Heart left ventricle (tissue), 16 donors: ENCODE results near the gene TBCB. TPM values are rescaled to one million over a fixed set of nuclear protein-coding genes. Genes with fewer than 3 reads are reported as not detected.

Experiments used
- ATAC-seq, 4 donors: fragments of 200-7000 bp; cut with Tn5 transposase; one replicate each; pipeline ENCODE4 v1.9.1; 2020 to 2022; ENCODE audit warnings: moderate library complexity in 4 of 4, mild to moderate bottlenecking in 3 of 4, moderate number of reproducible peaks in 1 of 4
- DNase-seq, 5 donors: peaks; one replicate each; pipeline ENCODE4 v3.0.0-alpha.2; 2020
- H3K27ac ChIP-seq, 12 donors: fragments of 200-600 bp; sonication (generic) in 4 of 12; one replicate each; pipeline versions ENCODE4 v1.5.0 to v1.8.0; 2016 to 2022; ENCODE audit warnings: mild to moderate bottlenecking in 2 of 12
- H3K27me3 ChIP-seq, 9 donors: fragments of 200-600 bp; sonication (generic) in 2 of 9; one replicate each; pipeline versions ENCODE4 v1.5.1 to v1.8.0; 2016 to 2022; ENCODE audit warnings: mild to moderate bottlenecking in 3 of 9
- H3K36me3 ChIP-seq, 9 donors: fragments of 200-600 bp; sonication (generic) in 2 of 9; one replicate each; pipeline versions ENCODE4 v1.5.0 to v1.8.0; 2018 to 2022; ENCODE audit warnings: mild to moderate bottlenecking in 2 of 9
- H3K4me1 ChIP-seq, 12 donors: fragments of 200-600 bp; sonication (generic) in 4 of 12; one replicate each; pipeline versions ENCODE4 v1.5.0 to v1.8.0; 2016 to 2022; ENCODE audit warnings: mild to moderate bottlenecking in 3 of 12
- H3K4me3 ChIP-seq, 12 donors: fragments of 200-600 bp; sonication (generic) in 4 of 12; one replicate each; pipeline versions ENCODE4 v1.5.0 to v1.8.0; 2017 to 2022; ENCODE audit warnings: mild to moderate bottlenecking in 9 of 12, moderate library complexity in 4 of 12
- H3K9me3 ChIP-seq, 12 donors: fragments of 200-600 bp; sonication (generic) in 4 of 12; one replicate each; pipeline versions ENCODE4 v1.5.0 to v1.8.0; 2016 to 2022; ENCODE audit warnings: mild to moderate bottlenecking in 1 of 12
- POLR2A ChIP-seq, 2 donors: fragments of 450-650 bp; IDR thresholded peaks; one replicate each; pipeline ENCODE4 v1.6.1; 2017; ENCODE audit warnings: antibody characterized with exemption in 2 of 2, mild to moderate bottlenecking in 2 of 2, moderate library complexity in 2 of 2
- WGBS, 4 donors: extraction: QIAGEN DNeasy Blood & Tissue Kit in 2 of 4; methylation state at CpG; one replicate each; pipeline versions ENCODE4 v1.1.5 to v1.1.7; 2013 to 2018; 5-methylcytosine and 5-hydroxymethylcytosine counted together
- intact Hi-C, 10 donors: fragments of 100-400 bp; cut with DNase I; formaldehyde crosslinking; loops; one replicate each; pipeline versions ENCODE4 v1.11.1 to v1.14.2; 2022
- polyA plus RNA-seq, 2 donors: library from polyadenylated mRNA; stranded (reverse); fragments of 200-250 nt; gene quantifications; one replicate each; pipeline ENCODE4 v1.2.3, GENCODE V29; 2013
- total RNA-seq, 9 donors: library from RNA; depleted of rRNA in 2 of 9; stranded (reverse); fragments of >200 nt in 2 of 9; fragmentation: NEBNext Ultra II Directional in 3 of 9; extraction: Animal tissue kit (Norgen Biotek cat#: 25700) in 3 of 9; gene quantifications; one replicate each; pipeline versions ENCODE4 v1.1.0 to v1.2.4, GENCODE V29; 2016 to 2023
- TF ChIP-seq, protein P1 (sequence below), 12 donors: fragments of 200-600 bp; sonication (generic) in 4 of 12; IDR thresholded peaks; one replicate each; pipeline versions ENCODE4 v1.5.0 to v1.8.0; 2018 to 2022; ENCODE audit warnings: antibody characterized with exemption in 12 of 12, mild to moderate bottlenecking in 5 of 12
- donor health status: ischemic (EF 13 %, LVEDD 7.1; RV severe dilation, severe dysfunction).
- donor health status: healthy with polysubstance abuse.
- donor health status: DM: no; HTN: yes; CAD: no.
- donor health status: DM: no; HTN: no; CAD: no.
- donor health status: ischemic (EF 25% LVEDD 6.9; RV normal size, moderate dysfunction).
- donor health status: ischemic (EF 25% LVEDD 5.7; RV mildly dilated, moderate dysfunction).
- donor health status: healthy.
- donor health status: DM: yes; HTN: yes; CAD: no.
- donor health status: ischemic (EF 35%, LVEDD 5.7; RV mildly dilated, moderate dysfunction).
- donor health status: nonischemic (EF 11% LVEDD 7.7; RV severe dilation, severe dysfunction).
- donor health status: DM: yes; HTN: yes; CAD: no.
- donor health status: PGD.
- donor health status: ischemic (EF 29% LVEDD 5.4; RV normal size, mild dysfunction).
- donor health status: nonischemic (EF 23%, LVEDD 6.1; RV moderate dilation, normal function).

The TBCB gene
- total and polyA plus RNA-seq, 11 donors = 89.8 to 171 (median 111) TPM

DNA sequence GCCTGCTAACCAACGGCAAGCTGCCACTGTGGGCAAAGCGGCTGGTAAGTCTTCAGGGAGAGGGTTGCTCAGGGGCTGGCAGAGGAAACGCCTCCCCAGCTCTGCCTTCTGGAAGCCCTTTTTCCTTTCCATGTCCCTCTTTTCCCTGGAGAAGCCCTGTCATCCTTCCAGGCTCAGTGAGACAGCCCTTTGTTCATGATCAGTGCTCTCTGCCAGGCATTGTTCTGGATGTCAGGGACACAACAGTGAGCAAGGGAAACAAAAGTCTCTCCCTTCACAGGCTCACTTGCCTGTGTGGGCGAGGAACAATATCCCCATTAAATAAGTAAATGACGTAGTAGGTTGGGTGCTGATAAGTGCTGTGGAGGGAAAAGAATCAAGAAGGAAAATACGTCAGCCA is 18.2 kb upstream of the TBCB start:
- peaks cover 0 to 50% (median 22%) of the 10 kb centered on the region in 12 donors for H3K4me1 ChIP-seq
- 63 to 82% (median 72%) methylated on average over 6 of the region's 6 CpGs for WGBS, 4 donors
- intact Hi-C loops = loop anchor here in 1 of 10 donors (5.0 kb wide), 1 partner anchor 35 kb away; no protein-coding TSS in a partner anchor
- H3K27ac ChIP-seq = peak overlapping the region in 7 of 12 donors; percentile 3 to 63 (median 33)
- H3K36me3 ChIP-seq = peaks cover 0 to 11% (median 0%) of the 10 kb centered on the region in 9 donors
- DNase-seq (no peak), ATAC-seq (no peak)
- H3K4me3 ChIP-seq = no peak overlapping the region
- TF ChIP-seq POLR2A (IDR thresholded peaks at IDR 0.05) = no peak
- TF ChIP-seq, protein P1, sequence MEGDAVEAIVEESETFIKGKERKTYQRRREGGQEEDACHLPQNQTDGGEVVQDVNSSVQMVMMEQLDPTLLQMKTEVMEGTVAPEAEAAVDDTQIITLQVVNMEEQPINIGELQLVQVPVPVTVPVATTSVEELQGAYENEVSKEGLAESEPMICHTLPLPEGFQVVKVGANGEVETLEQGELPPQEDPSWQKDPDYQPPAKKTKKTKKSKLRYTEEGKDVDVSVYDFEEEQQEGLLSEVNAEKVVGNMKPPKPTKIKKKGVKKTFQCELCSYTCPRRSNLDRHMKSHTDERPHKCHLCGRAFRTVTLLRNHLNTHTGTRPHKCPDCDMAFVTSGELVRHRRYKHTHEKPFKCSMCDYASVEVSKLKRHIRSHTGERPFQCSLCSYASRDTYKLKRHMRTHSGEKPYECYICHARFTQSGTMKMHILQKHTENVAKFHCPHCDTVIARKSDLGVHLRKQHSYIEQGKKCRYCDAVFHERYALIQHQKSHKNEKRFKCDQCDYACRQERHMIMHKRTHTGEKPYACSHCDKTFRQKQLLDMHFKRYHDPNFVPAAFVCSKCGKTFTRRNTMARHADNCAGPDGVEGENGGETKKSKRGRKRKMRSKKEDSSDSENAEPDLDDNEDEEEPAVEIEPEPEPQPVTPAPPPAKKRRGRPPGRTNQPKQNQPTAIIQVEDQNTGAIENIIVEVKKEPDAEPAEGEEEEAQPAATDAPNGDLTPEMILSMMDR (IDR thresholded peaks at IDR 0.05) = no peak
- H3K27me3 ChIP-seq = no peaks in the 10 kb centered on the region
- H3K9me3 ChIP-seq = no peaks in the 10 kb centered on the region

DNA sequence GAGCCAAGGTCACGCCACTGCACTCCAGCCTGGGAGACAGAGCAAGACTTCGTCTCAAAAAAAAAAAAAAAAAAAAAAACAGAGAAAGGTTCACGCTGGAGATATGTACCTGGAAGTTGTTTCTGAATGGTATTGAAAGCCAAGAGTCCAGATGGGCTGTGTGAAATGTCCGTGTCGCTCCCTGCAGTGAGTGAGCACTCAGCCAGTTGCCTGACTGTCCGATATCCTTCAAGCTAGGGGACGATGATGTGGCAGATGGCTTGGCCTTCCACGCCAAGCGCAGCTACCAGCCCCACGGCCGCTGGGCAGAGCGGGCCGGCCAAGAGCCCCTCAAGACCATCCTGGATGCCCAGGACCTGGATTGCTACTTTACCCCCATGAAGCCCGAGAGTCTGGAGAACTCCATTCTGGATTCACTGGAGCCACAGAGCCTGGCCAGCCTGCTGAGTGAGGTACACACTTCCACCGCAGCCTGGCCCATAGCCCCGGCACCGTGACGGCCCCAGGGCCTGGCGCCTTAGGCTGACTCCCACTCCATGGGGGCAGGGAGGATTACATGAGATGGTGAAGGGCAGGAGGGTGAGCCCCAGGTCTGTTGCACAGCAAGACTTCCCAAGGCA is 16.0 kb upstream of the TBCB start:
- ATAC-seq (peak in 3 of 4 donors; percentile 2 to 26 (median 20)), DNase-seq (no peak)
- WGBS, 4 donors = 65 to 75% (median 70%) methylated on average over 19 of the region's 19 CpGs
- peak overlapping the region in 2 of 12 donors; percentile 3 to 5 for H3K4me3 ChIP-seq
- TF ChIP-seq POLR2A (IDR thresholded peaks at IDR 0.05) = no peak
- TF ChIP-seq, protein P1 (IDR thresholded peaks at IDR 0.05) = no peak
- peaks cover 0 to 34% (median 19%) of the 10 kb centered on the region in 12 donors for H3K4me1 ChIP-seq
- H3K27ac ChIP-seq = peak overlapping the region; percentile 47 to 96 (median 79)
- no peaks in the 10 kb centered on the region for H3K9me3 ChIP-seq
- H3K36me3 ChIP-seq = peaks cover 0 to 23% (median 0%) of the 10 kb centered on the region in 9 donors
- intact Hi-C loops = loop anchor here in 1 of 10 donors (5.0 kb wide), 1 partner anchor 37 kb away; no protein-coding TSS in a partner anchor
- H3K27me3 ChIP-seq = no peaks in the 10 kb centered on the region

DNA sequence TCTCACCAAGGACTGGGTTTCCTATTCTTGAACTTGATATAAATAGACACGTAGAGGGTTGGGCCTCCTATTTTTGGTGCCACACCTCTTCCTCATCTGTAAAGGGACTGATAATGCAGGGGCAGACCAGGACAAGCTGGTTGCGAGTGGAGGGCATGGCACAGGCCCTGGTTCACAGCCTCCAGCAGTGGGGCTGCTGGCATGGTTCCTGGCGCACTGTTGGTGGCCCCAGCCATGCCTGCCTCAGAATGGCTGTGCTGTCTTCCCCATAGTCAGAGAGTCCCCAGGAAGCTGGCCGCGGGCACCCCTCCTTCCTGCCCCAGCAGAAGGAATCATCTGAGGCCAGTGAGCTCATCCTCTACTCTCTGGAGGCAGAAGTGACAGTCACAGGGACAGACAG is 14.8 kb upstream of the TBCB start:
- peaks cover 0 to 34% (median 19%) of the 10 kb centered on the region in 12 donors for H3K4me1 ChIP-seq
- peak overlapping the region; percentile 32 to 96 (median 79) for H3K27ac ChIP-seq
- ATAC-seq = peak; percentile 91 to 95 (median 92)
- H3K9me3 ChIP-seq = no peaks in the 10 kb centered on the region
- intact Hi-C loops = loop anchor here in 2 of 10 donors (5.0 kb wide), 2 partner anchors 33 to 43 kb away; no protein-coding TSS in a partner anchor
- H3K36me3 ChIP-seq = peaks cover 0 to 27% (median 0%) of the 10 kb centered on the region in 9 donors
- WGBS, 4 donors = 23 to 49% (median 45%) methylated on average over 1 to 5 of the region's 5 CpGs
- DNase-seq = peak in 4 of 5 donors; percentile 71 to 90 (median 82)
- H3K4me3 ChIP-seq = peak overlapping the region in 7 of 12 donors; percentile 24 to 43 (median 29)
- no peaks in the 10 kb centered on the region for H3K27me3 ChIP-seq
- TF ChIP-seq POLR2A (IDR thresholded peaks at IDR 0.05) = no peak
- TF ChIP-seq, protein P1 (IDR thresholded peaks at IDR 0.05) = no peak

DNA sequence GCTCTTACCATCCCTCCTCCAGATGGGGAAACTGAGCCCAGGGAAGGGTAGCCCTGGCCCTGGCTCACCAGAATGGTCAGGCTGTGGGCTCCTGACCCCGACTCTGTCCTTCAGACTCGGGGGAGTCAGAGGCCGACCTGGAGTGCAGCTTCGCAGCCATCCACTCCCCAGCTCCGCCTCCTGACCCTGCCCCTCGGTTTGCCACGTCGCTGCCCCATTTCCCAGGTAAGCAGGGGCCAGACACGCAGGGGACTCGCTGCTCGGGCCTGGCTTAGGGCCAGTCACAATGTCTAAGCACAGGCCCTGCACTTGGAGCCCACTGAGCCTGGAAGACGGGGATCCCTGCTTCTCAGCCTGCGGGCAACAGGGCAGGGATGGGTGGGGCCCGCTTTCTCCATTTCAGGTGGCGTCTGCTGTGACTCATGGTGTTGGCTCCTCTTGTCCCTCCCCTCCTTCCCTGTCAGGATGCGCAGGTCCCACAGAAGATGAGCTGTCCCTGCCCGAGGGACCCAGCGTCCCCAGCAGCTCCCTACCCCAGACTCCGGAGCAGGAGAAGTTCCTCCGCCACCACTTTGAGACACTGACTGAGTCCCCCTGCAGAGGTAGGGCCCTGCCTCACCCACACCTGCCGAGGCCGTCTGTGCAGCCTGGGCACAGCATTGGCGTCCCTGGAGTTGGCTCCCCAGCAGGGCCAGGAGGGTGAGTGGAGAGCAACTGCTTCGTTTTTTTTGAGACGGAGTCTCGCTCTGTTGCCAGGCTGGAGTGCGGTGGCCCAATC is 13.5 kb upstream of the TBCB start:
- Histone ChIP-seq H3K36me3 (peaks cover 0 to 31% (median 0%) of the 10 kb centered on the region in 9 donors), H3K9me3 (no peaks in the 10 kb centered on the region), H3K27ac (peak overlapping the region in 10 of 12 donors; percentile 32 to 96 (median 82)), H3K4me3 (peak overlapping the region in 4 of 12 donors; percentile 29 to 43 (median 38)), H3K4me1 (peaks cover 0 to 34% (median 19%) of the 10 kb centered on the region in 12 donors), H3K27me3 (no peaks in the 10 kb centered on the region)
- DNase-seq = no peak
- WGBS, 4 donors = 76 to 86% (median 82%) methylated on average over 19 to 27 of the region's 27 CpGs
- no peak for ATAC-seq
- intact Hi-C loops = loop anchor here in 2 of 10 donors (5.0 kb wide), 2 partner anchors 34 to 44 kb away; no protein-coding TSS in a partner anchor
- TF ChIP-seq, protein P1 (IDR thresholded peaks at IDR 0.05) = no peak
- no peak for TF ChIP-seq POLR2A (IDR thresholded peaks at IDR 0.05)
